Duodenal mucosa (tissue), 2 donors: ENCODE measurements around the gene PTPRC.

ENCODE experiments used
- H3K27ac ChIP-seq: one replicate; pipeline ENCODE4 v1.7.0; 2013; ENCODE audit warnings: low read depth, low read length
- H3K27me3 ChIP-seq, 2 donors: one replicate each; pipeline ENCODE4 v1.7.0; 2013; ENCODE audit warnings: low read length in 2 of 2, control low read depth in 1 of 2; ENCODE audit not compliant: insufficient read depth in 2 of 2, control insufficient read depth in 1 of 2
- H3K36me3 ChIP-seq, 2 donors: one replicate each; pipeline ENCODE4 v1.7.0; 2013; ENCODE audit warnings: low read length in 2 of 2, control low read depth in 1 of 2; ENCODE audit not compliant: insufficient read depth in 2 of 2, control insufficient read depth in 1 of 2
- H3K4me1 ChIP-seq, 2 donors: one replicate each; pipeline ENCODE4 v1.7.0; 2013; ENCODE audit warnings: low read length in 2 of 2, control low read depth in 1 of 2; ENCODE audit not compliant: insufficient read depth in 2 of 2, control insufficient read depth in 1 of 2
- H3K4me3 ChIP-seq, 2 donors: one replicate each; pipeline ENCODE4 v1.7.0; 2013; ENCODE audit warnings: low read length in 2 of 2, low read depth in 1 of 2
- H3K9ac ChIP-seq, 2 donors: one replicate each; pipeline ENCODE4 v1.7.0; 2013; ENCODE audit warnings: low read length in 2 of 2, low read depth in 1 of 2
- H3K9me3 ChIP-seq, 2 donors: one replicate each; pipeline ENCODE4 v1.7.0; 2013; ENCODE audit warnings: low read length in 2 of 2, control low read depth in 1 of 2; ENCODE audit not compliant: control insufficient read depth in 1 of 2

The PTPRC gene

GRCh38 chr1:198679535-198680173 lies 40.8 kb downstream of the PTPRC start:
- peak overlapping the region; percentile 7 to 40 for H3K4me3 ChIP-seq
- peak overlapping the region; percentile 39 for H3K27ac ChIP-seq
- H3K4me1 ChIP-seq, result peaks cover 0 to 6% of the 10 kb centered on the region in 2 donors

GRCh38 chr1:198680174-198680875 lies 41.5 kb downstream of the PTPRC start:
- peaks cover 0 to 6% of the 10 kb centered on the region in 2 donors for H3K4me1 ChIP-seq
- H3K4me3 ChIP-seq, result peak overlapping the region; percentile 7 to 40
- no peaks in the 10 kb centered on the region for H3K9me3 ChIP-seq
- H3K27me3 ChIP-seq, result no peaks in the 10 kb centered on the region
- H3K9ac ChIP-seq, result peak overlapping the region in 1 of 2 donors; percentile 2
- no peak overlapping the region for H3K27ac ChIP-seq
- H3K36me3 ChIP-seq, result no peaks in the 10 kb centered on the region

More at GRCh38 chr1:198679535-198680173, 40.8 kb downstream of the PTPRC start:
- Histone ChIP-seq H3K36me3 (no peaks in the 10 kb centered on the region), H3K9ac (peak overlapping the region in 1 of 2 donors; percentile 2), H3K9me3 (no peaks in the 10 kb centered on the region), H3K27me3 (no peaks in the 10 kb centered on the region)

- Histone ChIP-seq H3K4me1 (peaks cover 0 to 6% of the 10 kb centered on the region in 2 donors), H3K27ac (peak overlapping the region; percentile 71), H3K9ac (no peak overlapping the region)
These were observed 42.4 kb downstream of the PTPRC start for GRCh38 chr1:198681252-198681651.

GRCh38 chr1:198681831-198682759 lies 43.3 kb downstream of the PTPRC start:
- peak overlapping the region in 1 of 2 donors; percentile 12 for H3K9ac ChIP-seq
- peak overlapping the region in 1 of 2 donors; percentile 21 for H3K4me3 ChIP-seq
- H3K27me3 ChIP-seq, result no peaks in the 10 kb centered on the region
- peak overlapping the region; percentile 13 for H3K27ac ChIP-seq
- no peaks in the 10 kb centered on the region for H3K36me3 ChIP-seq
- no peaks in the 10 kb centered on the region for H3K9me3 ChIP-seq
- peaks cover 0 to 6% of the 10 kb centered on the region in 2 donors for H3K4me1 ChIP-seq

More at GRCh38 chr1:198681252-198681651, 42.4 kb downstream of the PTPRC start:
- H3K36me3 ChIP-seq, result no peaks in the 10 kb centered on the region
- no peaks in the 10 kb centered on the region for H3K9me3 ChIP-seq
- no peaks in the 10 kb centered on the region for H3K27me3 ChIP-seq
- H3K4me3 ChIP-seq, result no peak overlapping the region

GRCh38 chr1:198682850-198683249 lies 44.0 kb downstream of the PTPRC start:
- no peak overlapping the region for H3K4me3 ChIP-seq

GRCh38 chr1:198683449-198683848 lies 44.6 kb downstream of the PTPRC start:
- no peak overlapping the region for H3K4me3 ChIP-seq
- no peak overlapping the region for H3K9ac ChIP-seq
- H3K27ac ChIP-seq, result no peak overlapping the region
- H3K9me3 ChIP-seq, result no peaks in the 10 kb centered on the region
- peaks cover 0 to 6% of the 10 kb centered on the region in 2 donors for H3K4me1 ChIP-seq
- H3K36me3 ChIP-seq, result no peaks in the 10 kb centered on the region
- H3K27me3 ChIP-seq, result no peaks in the 10 kb centered on the region

More at GRCh38 chr1:198682850-198683249, 44.0 kb downstream of the PTPRC start:
- Histone ChIP-seq H3K27ac (peak overlapping the region; percentile 13), H3K9ac (no peak overlapping the region), H3K9me3 (no peaks in the 10 kb centered on the region), H3K36me3 (no peaks in the 10 kb centered on the region), H3K27me3 (no peaks in the 10 kb centered on the region), H3K4me1 (peaks cover 0 to 6% of the 10 kb centered on the region in 2 donors)

GRCh38 chr1:198686069-198686728 lies 47.4 kb downstream of the PTPRC start:
- no peaks in the 10 kb centered on the region for H3K9me3 ChIP-seq
- H3K4me1 ChIP-seq, result peaks cover 0 to 10% of the 10 kb centered on the region in 2 donors
- no peak overlapping the region for H3K9ac ChIP-seq

GRCh38 chr1:198687429-198687828 lies 48.6 kb downstream of the PTPRC start:
- H3K9me3 ChIP-seq, result no peaks in the 10 kb centered on the region

More at GRCh38 chr1:198686069-198686728, 47.4 kb downstream of the PTPRC start:
- H3K36me3 ChIP-seq, result no peaks in the 10 kb centered on the region
- H3K27ac ChIP-seq, result no peak overlapping the region
- no peaks in the 10 kb centered on the region for H3K27me3 ChIP-seq
- H3K4me3 ChIP-seq, result no peak overlapping the region

GRCh38 chr1:198691063-198691462 lies 52.2 kb downstream of the PTPRC start:
- Histone ChIP-seq H3K4me3 (no peak overlapping the region), H3K4me1 (peaks cover 0 to 4% of the 10 kb centered on the region in 2 donors), H3K9me3 (no peaks in the 10 kb centered on the region), H3K36me3 (no peaks in the 10 kb centered on the region), H3K27ac (no peak overlapping the region), H3K27me3 (no peaks in the 10 kb centered on the region), H3K9ac (no peak overlapping the region)

More at GRCh38 chr1:198687429-198687828, 48.6 kb downstream of the PTPRC start:
- Histone ChIP-seq H3K4me3 (no peak overlapping the region), H3K27ac (no peak overlapping the region), H3K4me1 (peaks cover 0 to 10% of the 10 kb centered on the region in 2 donors), H3K9ac (no peak overlapping the region), H3K27me3 (no peaks in the 10 kb centered on the region), H3K36me3 (no peaks in the 10 kb centered on the region)
